Mesendoderm (in vitro differentiated cells): ENCODE results near the gene PALLD.

ENCODE experiments used
- DNase-seq: peaks from one replicate; pipeline ENCODE4 v3.0.0; 2013
- H2AK5ac ChIP-seq: 2 replicates; pipeline ENCODE4 v1.6.1; 2013; ENCODE audit warnings: low read length, inconsistent platforms
- H2BK120ac ChIP-seq: 2 replicates; pipeline ENCODE4 v1.6.1; 2013; ENCODE audit warnings: low read depth, mild to moderate bottlenecking, low read length, moderate library complexity, mixed read lengths
- H2BK15ac ChIP-seq: replicated peaks from 2 replicates; pipeline ENCODE4 v1.6.1; 2013; ENCODE audit warnings: low read depth, mild to moderate bottlenecking, moderate library complexity
- H2BK5ac ChIP-seq: 2 replicates; pipeline ENCODE4 v1.6.1; 2013; ENCODE audit warnings: low read length, inconsistent platforms
- H3K18ac ChIP-seq: 2 replicates; pipeline ENCODE4 v1.6.1; 2013; ENCODE audit warnings: mild to moderate bottlenecking, low read length, mixed read lengths
- H3K23ac ChIP-seq: one replicate; pipeline ENCODE4 v1.6.1; 2013; ENCODE audit warnings: low read length
- H3K27ac ChIP-seq: 2 replicates; pipeline ENCODE4 v1.5.1; 2013; ENCODE audit warnings: low read depth, mild to moderate bottlenecking, inconsistent platforms, low read length, moderate library complexity
- H3K27me3 ChIP-seq: 2 replicates; pipeline ENCODE4 v1.6.1; 2013; ENCODE audit warnings: low read length, control low read depth, mild to moderate bottlenecking, inconsistent platforms; ENCODE audit not compliant: insufficient read depth, poor library complexity
- H3K36me3 ChIP-seq: 2 replicates; pipeline ENCODE4 v1.6.1; 2013; ENCODE audit warnings: low read length, inconsistent platforms; ENCODE audit not compliant: control insufficient read depth, insufficient read depth
- H3K4ac ChIP-seq: one replicate; pipeline ENCODE4 v1.6.1; 2013; ENCODE audit warnings: low read depth, mild to moderate bottlenecking, low read length, moderate library complexity
- H3K4me1 ChIP-seq: 2 replicates; pipeline ENCODE4 v1.6.1; 2013; ENCODE audit warnings: low read depth, low read length, inconsistent platforms; ENCODE audit not compliant: control insufficient read depth
- H3K4me2 ChIP-seq: 2 replicates; pipeline ENCODE4 v1.6.1; 2013; ENCODE audit warnings: low read length
- H3K4me3 ChIP-seq: 2 replicates; pipeline ENCODE4 v1.5.1; 2013; ENCODE audit warnings: mild to moderate bottlenecking, low read length
- H3K56ac ChIP-seq: one replicate; pipeline ENCODE4 v1.6.1; 2013; ENCODE audit warnings: low read length
- H3K79me1 ChIP-seq: 2 replicates; pipeline ENCODE4 v1.6.1; 2013; ENCODE audit warnings: low read length, inconsistent platforms
- H3K79me2 ChIP-seq: 2 replicates; pipeline ENCODE4 v1.6.1; 2013; ENCODE audit warnings: mild to moderate bottlenecking, low read length; ENCODE audit not compliant: control insufficient read depth, insufficient read depth
- H3K9ac ChIP-seq: 2 replicates; pipeline ENCODE4 v1.6.1; 2013; ENCODE audit warnings: low read length, inconsistent platforms
- H4K5ac ChIP-seq: one replicate; pipeline ENCODE4 v1.6.1; 2013; ENCODE audit warnings: low read length
- H4K8ac ChIP-seq: one replicate; pipeline ENCODE4 v1.6.1; 2013; ENCODE audit warnings: low read depth, mild to moderate bottlenecking, control low read depth, low read length, moderate library complexity
- WGBS: extraction: QIAGEN DNeasy Blood & Tissue Kit; methylation state at CpG from one replicate; pipeline ENCODE4 v1.1.7; 2013; ENCODE audit warnings: low lambda C conversion rate, missing lambda C conversion rate; ENCODE audit not compliant: insufficient coverage; ENCODE audit errors: extremely low coverage; 5-methylcytosine and 5-hydroxymethylcytosine counted together

The PALLD gene

GRCh38 chr4:168713253-168713652 lies 216.4 kb downstream of the PALLD start:
- Histone ChIP-seq H3K4me3 (no peak overlapping the region), H3K4me1 (no peaks in the 10 kb centered on the region), H3K4ac (no peak overlapping the region), H4K5ac (no peak overlapping the region), H3K56ac (no peak overlapping the region), H4K8ac (no peak overlapping the region), H3K4me2 (no peak overlapping the region), H3K27me3 (no peaks in the 10 kb centered on the region), H2BK120ac (no peak overlapping the region), H2BK15ac (no peak overlapping the region), H3K36me3 (no peaks in the 10 kb centered on the region), H2BK5ac (no peak overlapping the region), H3K23ac (no peak overlapping the region), H3K9ac (no peak overlapping the region), H3K27ac (no peak overlapping the region), H2AK5ac (no peak overlapping the region), H3K79me2 (no peaks in the 10 kb centered on the region), H3K79me1 (no peaks in the 10 kb centered on the region), H3K18ac (no peak overlapping the region)
- no CpG with 5 or more reads among the region's 2 CpGs for WGBS
- no peak for DNase-seq

GRCh38 chr4:168715896-168716295 lies 219.0 kb downstream of the PALLD start:
- Histone ChIP-seq H2AK5ac (no peak overlapping the region), H3K36me3 (no peaks in the 10 kb centered on the region), H2BK15ac (no peak overlapping the region), H4K5ac (no peak overlapping the region), H3K9ac (no peak overlapping the region), H3K79me2 (no peaks in the 10 kb centered on the region), H3K23ac (no peak overlapping the region), H2BK5ac (no peak overlapping the region), H3K56ac (no peak overlapping the region), H3K4ac (no peak overlapping the region), H2BK120ac (no peak overlapping the region), H3K27me3 (no peaks in the 10 kb centered on the region), H3K4me2 (no peak overlapping the region), H3K79me1 (no peaks in the 10 kb centered on the region), H3K4me3 (no peak overlapping the region), H4K8ac (no peak overlapping the region), H3K27ac (no peak overlapping the region), H3K4me1 (no peaks in the 10 kb centered on the region), H3K18ac (no peak overlapping the region)
- no CpG with 5 or more reads among the region's 7 CpGs for WGBS
- no peak for DNase-seq

- Histone ChIP-seq H3K79me1 (no peaks in the 10 kb centered on the region), H3K4me3 (no peak overlapping the region), H4K5ac (no peak overlapping the region), H3K27me3 (no peaks in the 10 kb centered on the region), H3K27ac (no peak overlapping the region), H2BK15ac (no peak overlapping the region), H3K9ac (no peak overlapping the region), H2AK5ac (no peak overlapping the region), H3K56ac (no peak overlapping the region), H4K8ac (no peak overlapping the region), H3K4me2 (no peak overlapping the region), H3K18ac (no peak overlapping the region), H3K4me1 (no peaks in the 10 kb centered on the region), H2BK5ac (no peak overlapping the region), H3K36me3 (no peaks in the 10 kb centered on the region), H3K4ac (no peak overlapping the region), H3K23ac (no peak overlapping the region), H3K79me2 (no peaks in the 10 kb centered on the region), H2BK120ac (no peak overlapping the region)
- 100% methylated on average over 2 of the region's 3 CpGs for WGBS
- DNase-seq: no peak
These were observed 219.7 kb downstream of the PALLD start for GRCh38 chr4:168716406-168717129.

- H2BK5ac ChIP-seq: no peak overlapping the region
- no peak overlapping the region for H3K4me3 ChIP-seq
- no peak overlapping the region for H3K27ac ChIP-seq
- H3K79me1 ChIP-seq: no peaks in the 10 kb centered on the region
- H3K4ac ChIP-seq: no peak overlapping the region
- no peaks in the 10 kb centered on the region for H3K4me1 ChIP-seq
- no peak overlapping the region for H2BK15ac ChIP-seq
- H4K5ac ChIP-seq: no peak overlapping the region
- no peak overlapping the region for H3K18ac ChIP-seq
- no CpG with 5 or more reads among the region's 3 CpGs for WGBS
- H3K79me2 ChIP-seq: no peaks in the 10 kb centered on the region
- no peak overlapping the region for H2AK5ac ChIP-seq
- H3K23ac ChIP-seq: no peak overlapping the region
- no peak overlapping the region for H4K8ac ChIP-seq
- no peak overlapping the region for H3K56ac ChIP-seq
- H3K9ac ChIP-seq: no peak overlapping the region
- H2BK120ac ChIP-seq: no peak overlapping the region
- H3K36me3 ChIP-seq: no peaks in the 10 kb centered on the region
- no peaks in the 10 kb centered on the region for H3K27me3 ChIP-seq
- no peak for DNase-seq
- no peak overlapping the region for H3K4me2 ChIP-seq
These were observed 221.0 kb downstream of the PALLD start for GRCh38 chr4:168717847-168718246.

GRCh38 chr4:168719725-168720124 lies 222.9 kb downstream of the PALLD start:
- no peak overlapping the region for H4K8ac ChIP-seq
- H3K18ac ChIP-seq: no peak overlapping the region
- no peak overlapping the region for H2BK5ac ChIP-seq
- H3K36me3 ChIP-seq: no peaks in the 10 kb centered on the region
- H2BK15ac ChIP-seq: no peak overlapping the region
- no peak overlapping the region for H3K4ac ChIP-seq
- H3K79me2 ChIP-seq: no peaks in the 10 kb centered on the region
- no CpG with 5 or more reads among the region's 1 CpG for whole genome bisulfite sequencing
- no peak for DNase-seq
- no peak overlapping the region for H3K4me3 ChIP-seq
- H3K4me1 ChIP-seq: no peaks in the 10 kb centered on the region
- no peak overlapping the region for H3K56ac ChIP-seq
- H2AK5ac ChIP-seq: no peak overlapping the region
- H3K23ac ChIP-seq: no peak overlapping the region
- no peak overlapping the region for H3K9ac ChIP-seq
- H2BK120ac ChIP-seq: no peak overlapping the region
- H4K5ac ChIP-seq: no peak overlapping the region
- H3K27me3 ChIP-seq: no peaks in the 10 kb centered on the region
- no peaks in the 10 kb centered on the region for H3K79me1 ChIP-seq
- H3K4me2 ChIP-seq: no peak overlapping the region
- H3K27ac ChIP-seq: no peak overlapping the region

- H2BK120ac ChIP-seq: no peak overlapping the region
- H3K27me3 ChIP-seq: no peaks in the 10 kb centered on the region
- no peak overlapping the region for H3K27ac ChIP-seq
- no peak overlapping the region for H4K5ac ChIP-seq
- H3K56ac ChIP-seq: no peak overlapping the region
- H3K36me3 ChIP-seq: no peaks in the 10 kb centered on the region
- no peaks in the 10 kb centered on the region for H3K79me2 ChIP-seq
- no peak overlapping the region for H2BK5ac ChIP-seq
- no peak overlapping the region for H2AK5ac ChIP-seq
- no peak overlapping the region for H4K8ac ChIP-seq
- no peak overlapping the region for H3K4me2 ChIP-seq
- no peaks in the 10 kb centered on the region for H3K79me1 ChIP-seq
- WGBS: no CpG with 5 or more reads among the region's 4 CpGs
- no peaks in the 10 kb centered on the region for H3K4me1 ChIP-seq
- no peak overlapping the region for H3K4me3 ChIP-seq
- no peak for DNase-seq
- no peak overlapping the region for H2BK15ac ChIP-seq
- H3K18ac ChIP-seq: no peak overlapping the region
- no peak overlapping the region for H3K23ac ChIP-seq
- no peak overlapping the region for H3K4ac ChIP-seq
- no peak overlapping the region for H3K9ac ChIP-seq
These were observed 223.6 kb downstream of the PALLD start for GRCh38 chr4:168720396-168720900.
